ENCODE measurements around the gene ERAL1.

- TF ChIP-seq CREB1 (CRISPR knock-in tag; IDR thresholded peaks at IDR 0.05; ENCODE audit: low read depth) (no peak), REST (IDR thresholded peaks at IDR 0.05; ENCODE audit: unreplicated experiment) (no peak), CTCF (conservative IDR thresholded peaks at IDR 0.05; ENCODE audit: low read depth in 2 of 2) (no peak), ZNF114 (CRISPR knock-in tag; IDR thresholded peaks at IDR 0.05) (no peak)
These were observed 33.2 kb downstream of the ERAL1 start for GRCh38 chr17:28887871-28888471.

All from GM23338 (cell line).